Stimulated activated CD8-positive, alpha-beta memory T cell treated with anti-CD3 and anti-CD28 coated beads, Interleukin-7, amount 100 ng/mL, for 48 hours (primary cell): Measurements from ENCODE around the gene TM9SF4.
"Not testable (repeated sequence)": the region's sequence is repeated elsewhere in the genome, so short reads cannot be mapped to it uniquely, and the experiment has no call there.

Experiments
- DNase-seq, 2 donors: peaks; one replicate each; pipeline ENCODE4 v3.0.0-alpha.2; 2020; ENCODE audit warnings: low read depth in 1 of 2; ENCODE audit errors: extremely low read depth in 1 of 2

Gene TM9SF4

DNA sequence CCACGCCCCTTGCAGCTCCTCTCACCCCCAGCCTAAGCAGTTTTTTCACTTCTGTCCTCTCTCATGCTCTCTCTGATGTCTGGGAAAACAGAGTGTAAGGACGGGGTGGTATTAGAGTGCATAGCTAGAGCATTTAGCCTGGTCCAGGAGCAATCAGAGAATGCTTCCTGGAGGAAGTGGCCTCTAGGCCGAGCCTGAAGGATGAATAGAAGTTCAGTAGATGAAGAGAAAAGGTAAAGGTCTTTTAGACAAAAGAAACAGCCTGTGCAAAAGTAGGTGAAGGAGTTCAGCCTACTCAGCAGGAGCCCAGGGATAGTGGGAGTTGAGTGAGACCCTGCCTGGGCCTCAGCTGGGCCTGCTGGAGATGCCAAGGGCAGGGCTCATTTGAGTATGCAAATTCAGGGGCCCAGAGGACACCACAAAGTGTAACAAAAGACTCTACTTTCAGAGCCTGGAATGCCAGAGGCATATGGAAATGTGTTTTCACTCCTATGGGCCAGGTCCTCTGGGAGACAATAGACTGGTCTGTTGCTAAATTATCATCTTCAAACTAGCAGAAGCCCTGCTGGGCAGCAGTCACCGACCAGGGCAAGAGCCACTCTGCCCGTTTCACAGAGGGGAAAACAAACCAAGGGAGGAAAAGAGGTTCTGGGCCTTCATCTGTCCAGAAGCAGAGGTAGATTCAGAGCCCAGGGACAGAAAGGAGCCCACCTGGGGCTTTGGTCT is 19.7 kb upstream of the TM9SF4 start:
- no peak for DNase-seq

DNA sequence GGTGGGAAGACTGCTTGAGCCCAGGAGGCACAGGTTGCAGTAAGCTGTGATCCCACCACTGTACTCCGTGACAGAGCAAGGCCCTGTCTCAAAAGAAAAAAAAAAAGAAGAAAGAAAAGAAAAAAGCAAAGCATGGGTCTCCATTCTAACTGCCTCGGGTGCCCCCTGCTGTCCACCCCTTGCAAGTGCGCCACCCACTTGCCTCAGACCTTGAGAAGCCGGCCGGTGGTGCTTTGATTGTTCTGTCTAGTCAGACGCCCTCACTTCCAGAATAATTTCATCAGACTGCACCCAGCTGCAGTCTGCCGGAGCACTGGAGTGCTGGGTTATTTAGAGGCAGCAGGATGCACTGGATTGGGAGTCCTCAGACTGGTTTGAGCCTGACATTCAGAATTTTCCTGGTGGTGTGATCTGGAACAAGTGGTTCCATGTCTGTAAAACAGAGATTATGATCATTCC is 17.6 kb upstream of the TM9SF4 start:
- DNase-seq = peak; percentile 45 to 69

DNA sequence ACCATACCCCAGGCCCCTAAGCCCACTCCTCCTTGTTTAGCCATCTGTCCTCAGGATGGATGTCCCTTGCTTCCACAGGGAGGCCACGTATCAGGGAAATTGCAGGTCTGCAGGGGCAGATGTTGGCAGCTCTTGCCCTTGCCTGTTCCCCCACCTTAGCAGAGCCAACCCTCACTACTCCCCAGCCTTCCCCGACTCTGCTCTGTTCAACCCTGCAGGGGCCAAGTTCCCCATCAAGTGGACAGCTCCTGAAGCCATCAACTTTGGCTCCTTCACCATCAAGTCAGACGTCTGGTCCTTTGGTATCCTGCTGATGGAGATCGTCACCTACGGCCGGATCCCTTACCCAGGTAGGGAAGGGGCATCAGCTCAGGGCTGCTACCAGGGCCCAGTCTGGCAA is 10.7 kb upstream of the TM9SF4 start:
- no peak for DNase-seq

DNA sequence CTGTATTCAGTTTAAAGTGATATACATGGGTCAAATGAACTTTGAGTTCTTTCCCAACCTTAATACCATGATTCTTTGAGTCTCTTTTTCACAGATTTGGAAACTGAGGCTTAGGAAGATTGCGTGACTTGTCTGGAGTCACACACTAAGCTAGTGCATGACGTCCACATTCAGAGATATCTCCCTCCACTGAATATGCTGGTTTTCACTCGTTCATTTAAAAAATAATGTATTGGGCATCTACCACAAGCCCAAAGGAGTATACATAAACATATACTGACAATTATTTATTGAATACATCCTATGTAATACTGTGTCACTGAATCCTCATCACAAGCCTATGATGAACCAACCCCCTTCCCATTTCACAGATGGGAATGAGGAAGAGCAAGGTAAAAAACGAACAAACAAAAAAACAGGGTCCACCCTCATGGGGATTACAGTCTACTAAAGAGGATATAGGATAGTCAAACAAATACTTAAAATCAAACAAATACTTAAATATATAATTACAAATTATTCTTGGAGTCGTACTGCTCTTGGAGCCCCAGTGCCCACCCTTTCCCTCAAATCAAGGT is 611 bp upstream of the TM9SF4 start:
- no peak for DNase-seq

DNA sequence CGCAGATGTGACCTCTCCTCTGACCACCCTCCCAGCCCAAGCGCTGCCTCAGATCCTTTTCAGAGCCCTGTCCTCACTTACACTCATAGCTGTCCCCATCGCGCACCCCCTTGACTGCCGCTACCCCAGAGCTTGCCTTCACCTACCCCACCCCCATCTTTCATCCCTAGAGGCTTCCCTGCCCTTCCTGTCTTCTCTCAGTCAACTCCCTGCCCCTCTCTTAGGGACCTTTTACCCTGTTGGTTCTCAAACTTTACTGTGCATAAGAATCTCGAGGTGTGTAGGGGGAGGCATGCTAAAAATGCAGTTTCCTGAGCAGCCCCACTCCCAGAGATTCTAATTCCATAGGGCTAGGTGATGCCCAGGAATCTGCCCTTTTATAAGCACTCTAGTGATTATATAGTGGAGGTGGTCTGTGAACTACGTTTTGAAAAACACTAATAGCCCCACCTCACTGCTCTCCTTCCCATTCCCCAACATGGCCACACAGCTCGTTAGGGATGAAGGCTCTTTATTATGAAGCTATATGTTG is 725 bp downstream of the TM9SF4 start:
- DNase-seq = no peak

DNA sequence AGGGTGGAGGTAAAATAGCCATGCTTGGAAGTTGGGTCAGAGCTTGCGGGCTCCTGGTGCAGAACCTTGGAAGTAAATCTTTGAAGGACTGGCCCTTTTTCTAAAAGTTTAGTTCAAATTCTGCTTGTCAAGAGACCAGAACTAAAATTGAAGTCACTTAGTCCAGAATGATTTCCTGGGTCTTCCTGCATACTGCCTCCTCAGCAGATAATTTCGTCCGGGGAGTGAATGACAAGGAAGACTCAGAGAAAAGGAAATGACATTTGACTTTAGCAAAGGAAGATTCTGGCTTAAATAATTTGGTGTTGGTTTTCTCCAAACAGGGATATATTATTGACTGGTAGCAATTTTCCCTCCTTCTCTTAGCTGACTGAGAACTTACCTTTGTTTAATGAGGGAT is 1.2 kb downstream of the TM9SF4 start:
- no peak for DNase-seq

DNA sequence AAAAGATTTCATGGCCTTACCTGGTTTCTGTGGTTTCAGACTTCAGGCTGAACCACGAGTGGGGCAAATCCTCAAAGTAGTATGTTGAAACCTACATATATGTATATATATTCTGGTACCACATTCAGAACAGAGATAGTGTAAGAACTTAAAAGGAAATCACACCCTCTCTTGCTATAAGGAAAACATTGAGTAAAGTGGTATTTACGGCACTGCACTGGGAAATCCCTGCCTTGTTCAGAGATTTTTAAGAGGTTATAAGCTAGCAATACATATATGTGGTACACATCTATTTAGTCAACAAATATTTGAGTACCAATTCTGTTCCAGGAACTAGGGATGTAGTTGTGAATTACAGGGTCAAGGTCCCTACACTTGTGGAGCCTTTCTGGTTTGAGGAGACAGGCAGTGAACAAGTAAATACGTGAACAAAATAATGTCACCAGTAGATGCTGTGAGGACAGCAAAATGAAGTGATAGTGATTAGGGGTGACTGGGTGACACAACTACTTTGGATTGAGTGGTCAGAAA is 1.7 kb downstream of the TM9SF4 start:
- DNase-seq = no peak

DNA sequence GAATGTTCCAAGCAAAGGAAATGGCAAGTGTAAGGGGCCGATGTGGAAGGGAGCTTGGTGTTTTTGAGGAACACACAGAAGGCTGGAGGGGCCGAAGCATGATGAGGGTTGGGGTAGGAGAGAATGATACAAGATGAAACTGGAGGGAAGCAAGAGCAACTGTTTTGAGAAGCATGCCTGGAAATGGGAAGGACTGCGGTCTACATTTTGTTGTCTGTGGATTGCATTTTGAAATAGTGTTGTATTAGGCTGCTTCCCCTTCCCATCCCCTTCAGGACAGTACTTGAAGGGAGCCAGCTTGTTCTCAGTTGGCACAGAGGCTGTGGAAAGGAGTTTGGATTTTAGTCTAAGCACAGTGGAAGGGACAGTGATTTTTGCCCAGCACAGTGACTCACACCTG is 2.2 kb downstream of the TM9SF4 start:
- no peak for DNase-seq

DNA sequence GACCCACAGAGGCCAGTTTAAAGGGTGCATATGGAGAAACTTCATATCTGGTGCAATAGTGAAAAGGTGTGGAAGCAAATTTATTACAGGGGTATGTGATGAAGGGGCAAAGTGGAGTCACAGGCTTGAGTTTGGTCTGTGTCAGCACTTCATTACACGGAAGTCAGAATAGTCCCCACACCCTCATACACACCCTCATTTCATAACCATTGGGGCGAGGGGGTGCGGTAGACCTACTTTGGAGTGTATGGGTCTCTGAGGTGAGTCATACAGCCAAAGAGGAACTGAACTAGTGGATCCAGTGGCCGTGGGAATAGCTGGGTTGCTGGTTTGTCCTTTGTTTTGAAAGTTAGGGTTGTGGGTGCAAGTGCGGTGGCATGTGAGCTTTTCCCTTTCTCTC is 3.3 kb downstream of the TM9SF4 start:
- peak in 1 of 2 donors; percentile 3 for DNase-seq

DNA sequence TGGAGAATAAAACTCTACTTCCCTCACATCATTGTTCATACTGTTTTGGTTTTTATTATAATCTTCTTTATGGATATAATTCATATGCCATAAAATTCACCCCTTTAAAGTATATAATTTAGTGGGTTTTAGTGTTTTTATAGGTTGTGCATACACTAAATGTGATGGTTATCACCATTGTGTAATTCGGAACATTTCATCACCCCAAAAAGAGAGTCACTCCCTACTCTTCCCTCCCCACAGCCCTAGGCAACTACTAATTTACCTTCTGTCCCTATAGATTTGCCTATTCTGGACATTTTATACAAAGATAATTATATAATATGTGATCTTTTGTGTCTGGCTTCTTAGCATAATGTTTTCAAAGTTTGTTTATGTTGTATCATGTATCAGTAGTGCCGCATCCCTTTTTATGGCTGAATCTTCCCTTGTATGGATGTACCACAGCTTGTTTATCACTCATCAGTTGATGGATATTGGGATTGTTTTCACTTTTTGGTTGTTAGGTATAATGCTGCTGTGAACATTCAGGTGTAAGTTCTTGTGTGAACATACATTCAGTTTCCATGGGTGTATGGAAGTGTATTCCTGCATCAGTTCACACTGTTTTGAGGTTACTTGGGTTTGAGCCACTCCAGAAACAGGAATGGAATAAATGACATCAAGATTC is 4.2 kb downstream of the TM9SF4 start:
- no peak for DNase-seq

DNA sequence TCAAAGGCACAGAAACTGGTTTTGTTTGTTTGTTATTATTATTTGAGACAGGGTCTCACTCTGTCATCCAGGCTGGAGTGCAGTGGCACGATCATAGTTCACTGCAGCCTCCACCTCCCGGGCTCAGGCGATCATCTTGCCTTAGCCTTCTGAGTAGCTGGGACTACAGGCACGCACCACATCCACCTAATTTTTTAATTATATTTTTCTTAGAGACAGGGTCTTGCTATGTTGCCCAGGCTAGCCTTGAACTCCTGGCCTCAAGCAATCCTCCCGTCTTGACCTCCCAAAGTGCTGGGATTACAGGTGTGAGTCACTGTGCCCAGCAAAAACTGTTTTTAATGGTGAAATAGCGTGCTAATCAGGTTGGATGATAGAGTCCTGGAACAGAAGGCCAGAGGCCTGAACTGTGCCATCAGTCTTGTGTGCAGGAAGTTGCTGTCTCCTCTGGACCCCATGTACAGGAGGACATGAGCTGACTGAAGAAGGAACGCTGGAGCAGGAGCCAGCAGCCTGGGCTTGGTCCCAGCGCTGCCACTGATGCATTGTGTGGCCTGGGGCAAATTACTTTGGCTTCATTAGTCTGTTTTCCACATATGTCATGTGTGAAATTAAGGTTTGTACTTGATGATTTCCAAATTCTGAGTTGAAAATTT is 4.9 kb downstream of the TM9SF4 start:
- no peak for DNase-seq

DNA sequence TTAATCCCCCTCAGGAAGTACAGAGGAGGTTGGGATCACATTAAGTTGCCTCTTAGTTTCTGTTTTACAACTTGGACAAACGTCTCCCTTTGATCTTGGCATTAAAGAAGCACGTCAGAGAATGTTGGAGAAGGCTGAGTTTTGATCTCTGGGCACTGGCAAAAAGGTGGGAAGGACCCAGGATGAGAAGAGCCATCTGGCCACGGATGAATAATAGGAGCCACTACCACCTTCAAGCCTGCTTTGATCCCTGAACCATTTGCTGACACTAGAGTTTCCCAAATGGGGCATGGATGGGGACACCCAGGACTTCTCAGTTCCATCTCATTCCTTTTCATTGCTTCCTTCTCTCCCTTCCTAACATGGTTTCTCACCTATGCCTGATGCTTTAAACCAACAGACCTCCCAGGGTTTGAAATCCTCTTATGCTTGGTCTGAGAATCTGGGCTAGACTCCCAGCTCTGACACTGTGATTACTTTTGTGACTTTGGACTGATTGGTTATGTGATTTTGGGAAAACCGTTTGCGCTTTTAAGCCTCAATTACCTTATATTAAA is 5.8 kb downstream of the TM9SF4 start:
- no peak for DNase-seq

DNA sequence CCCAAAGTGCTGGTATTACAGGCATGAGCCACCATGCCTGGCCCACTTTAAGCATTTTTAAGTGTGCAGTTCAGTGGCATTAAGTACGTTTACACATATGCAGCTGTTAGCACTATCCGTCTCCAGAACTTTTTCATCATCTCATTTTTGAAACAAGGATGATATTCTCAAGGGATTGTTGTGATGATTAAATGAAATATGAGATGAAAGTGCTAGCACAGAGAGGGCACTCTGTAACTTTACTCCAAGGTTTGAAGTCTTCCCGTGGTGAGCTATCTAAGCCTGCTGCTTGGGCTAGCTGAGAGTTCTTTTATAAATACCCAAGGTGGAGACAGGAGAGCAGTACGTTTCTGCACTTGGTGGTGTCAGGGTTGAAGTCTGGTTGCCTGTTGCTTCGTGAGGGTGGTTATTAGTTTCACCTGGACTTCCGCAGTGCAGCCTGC is 6.6 kb downstream of the TM9SF4 start:
- DNase-seq = no peak

DNA sequence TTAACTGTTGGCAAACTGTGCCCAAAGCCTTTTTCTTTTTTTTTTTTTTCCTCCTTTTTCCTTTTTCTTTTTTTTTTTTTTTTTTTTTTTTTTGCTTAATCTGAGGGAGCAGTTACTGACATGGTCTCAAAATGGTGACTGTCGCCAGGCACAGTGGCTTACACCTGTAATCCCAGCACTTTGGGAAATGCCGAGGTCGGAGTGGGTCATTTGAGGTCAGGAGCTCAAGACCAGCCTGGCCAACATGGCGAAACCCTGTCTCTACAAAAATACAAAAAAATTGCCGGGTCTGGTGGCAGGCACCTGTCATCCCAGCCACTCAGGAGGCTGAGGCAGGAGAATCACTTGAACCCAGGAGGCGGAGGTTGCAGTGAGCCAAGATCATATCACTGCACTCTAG is 7.3 kb downstream of the TM9SF4 start:
- not testable (repeated sequence) for DNase-seq

DNA sequence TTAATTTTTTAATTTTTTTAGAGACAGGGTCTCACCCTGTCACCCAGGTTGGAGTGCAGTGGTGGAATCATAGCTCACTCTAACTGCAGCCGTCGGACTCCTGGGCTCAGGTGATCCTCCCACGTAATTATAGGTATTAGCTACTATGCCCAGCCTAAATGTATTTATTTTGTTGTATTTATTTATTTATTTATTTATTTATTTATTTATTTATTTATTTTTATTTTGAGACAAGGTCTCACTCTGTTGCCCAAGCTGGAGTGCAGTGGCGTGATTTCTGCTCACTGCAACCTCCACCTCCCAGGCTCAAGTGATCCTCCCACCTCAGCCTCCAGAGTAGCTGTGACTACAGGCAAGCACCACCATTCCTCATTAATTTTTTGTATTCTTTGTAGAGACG is 8.9 kb downstream of the TM9SF4 start:
- not testable (repeated sequence) for DNase-seq

DNA sequence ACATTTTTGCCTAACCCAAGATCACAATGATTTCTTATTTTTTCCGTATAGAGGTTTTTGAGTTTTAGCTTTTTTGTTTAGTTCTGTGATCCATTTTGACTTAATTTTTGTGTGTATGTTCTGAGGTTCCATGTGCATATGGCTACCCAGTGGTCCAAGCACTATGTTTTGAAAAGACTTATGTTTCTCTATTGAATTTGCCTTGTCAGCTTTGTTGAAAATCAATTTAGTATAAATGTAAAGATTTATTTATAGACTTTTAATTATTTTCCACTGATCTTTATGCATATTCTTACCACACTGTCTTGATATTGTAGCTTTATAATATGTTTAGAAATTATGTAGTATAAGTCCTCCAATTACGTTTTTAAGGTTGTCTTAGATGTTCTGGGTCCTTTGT is 10.2 kb downstream of the TM9SF4 start:
- DNase-seq = no peak

DNA sequence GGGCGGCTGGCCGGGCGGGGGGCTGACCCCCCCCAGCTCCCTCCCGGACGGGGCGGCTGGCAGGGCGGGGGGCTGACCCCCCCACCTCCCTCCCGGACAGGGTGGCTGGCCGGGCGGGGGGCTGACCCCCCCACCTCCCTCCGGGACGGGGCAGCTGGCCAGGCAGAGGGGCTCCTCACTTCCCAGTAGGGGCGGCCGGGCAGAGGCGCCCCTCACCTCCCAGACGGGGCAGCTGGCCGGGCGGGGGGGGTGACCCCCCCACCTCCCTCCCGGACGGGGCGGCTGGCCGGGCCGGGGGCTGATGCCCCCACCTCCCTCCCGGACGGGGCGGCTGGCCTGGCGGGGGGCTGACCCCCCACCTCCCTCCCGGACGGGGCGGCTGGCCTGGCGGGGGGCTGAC is 12.4 kb downstream of the TM9SF4 start:
- DNase-seq = not testable (repeated sequence)

DNA sequence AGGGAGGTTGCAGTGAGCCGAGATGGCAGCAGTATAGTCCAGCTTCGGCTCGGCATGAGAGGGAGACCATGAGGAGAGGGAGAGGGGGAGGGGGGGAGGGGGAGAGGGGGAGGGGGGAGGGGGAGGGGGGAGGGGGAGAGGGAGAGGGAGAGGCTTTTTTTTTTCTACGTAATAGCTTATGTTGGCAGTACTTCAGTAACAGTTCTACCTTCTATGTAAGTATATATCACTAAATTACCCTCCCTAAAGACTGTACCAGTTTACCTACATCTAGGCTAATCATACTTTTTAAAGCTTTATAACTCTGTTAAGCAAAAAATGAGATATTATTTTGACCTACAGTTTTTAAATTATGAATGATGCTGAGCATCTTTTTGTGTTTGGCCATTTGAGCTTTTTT is 13.6 kb downstream of the TM9SF4 start:
- DNase-seq = no peak

DNA sequence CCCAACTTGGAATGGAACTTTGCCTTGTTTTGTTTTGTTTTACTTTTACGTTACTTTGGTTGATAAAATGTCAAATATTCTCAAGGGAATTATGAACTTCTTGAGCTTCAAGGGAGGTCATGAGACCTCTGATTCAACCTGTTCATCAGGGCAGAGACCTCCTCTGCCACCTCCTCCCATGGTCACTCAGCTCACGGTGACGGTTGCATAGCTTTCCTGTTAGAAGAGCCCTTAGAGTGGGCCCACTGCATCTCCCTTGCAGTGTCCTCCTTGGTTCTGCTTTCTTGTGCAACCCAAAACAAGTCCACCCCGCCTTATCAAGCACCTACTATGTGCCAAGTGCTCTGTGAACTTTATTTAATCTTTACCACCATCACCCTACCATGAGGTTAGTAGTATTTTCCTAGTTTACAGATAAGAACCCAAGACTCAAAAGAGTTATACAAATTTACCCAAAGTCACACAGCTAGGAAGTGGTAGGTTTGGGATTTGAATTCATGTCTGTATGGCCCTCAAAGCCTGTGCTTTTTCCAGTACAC is 15.5 kb downstream of the TM9SF4 start:
- no peak for DNase-seq

DNA sequence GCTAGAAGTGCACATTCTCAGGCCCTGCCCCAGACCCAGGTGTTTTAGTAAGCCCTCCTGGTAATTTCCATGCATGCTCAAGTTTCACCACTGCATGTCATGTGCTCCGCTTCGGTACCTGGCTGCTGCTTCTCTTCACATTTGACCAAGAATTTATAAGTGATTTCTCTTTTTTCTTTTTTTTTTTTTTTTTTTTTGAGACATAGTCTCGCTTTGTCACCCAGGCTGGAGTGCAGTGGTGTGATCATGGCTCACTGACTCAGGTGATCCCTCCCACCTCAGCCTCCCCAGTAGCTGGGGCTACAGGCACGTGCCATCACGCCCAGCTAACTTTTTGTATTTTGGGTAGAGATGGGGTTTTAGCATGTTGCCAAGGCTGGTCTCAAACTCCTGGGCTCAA is 16.0 kb downstream of the TM9SF4 start:
- DNase-seq = no peak

DNA sequence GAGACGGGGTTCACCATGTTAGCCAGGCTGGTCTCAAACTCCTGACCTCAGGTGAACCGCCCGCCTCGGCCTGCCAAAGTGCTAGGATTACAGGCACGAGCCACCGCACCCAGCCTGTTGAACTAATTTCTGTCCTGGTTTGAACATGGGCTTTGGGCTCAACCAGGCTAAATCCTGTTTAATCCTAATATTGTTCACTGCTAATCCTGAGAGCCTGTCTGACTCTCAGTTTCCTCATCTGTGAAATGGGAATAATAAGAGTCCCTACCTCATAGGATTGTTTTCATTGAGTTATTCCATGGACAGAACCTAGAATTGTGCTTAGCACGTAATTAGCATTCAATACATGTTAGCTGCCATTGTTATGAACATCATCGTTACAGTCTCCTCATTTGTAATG is 17.4 kb downstream of the TM9SF4 start:
- DNase-seq = no peak
